H1 (cell line): ENCODE data around the gene PODN.

Experiments used
- CREB1 ChIP-seq: IDR thresholded peaks from 2 replicates; pipeline ENCODE4 v1.6.1; 2012; ENCODE audit warnings: inconsistent platforms
- HDAC2 ChIP-seq, 2 experiments: fragments of 300-600 bp in 1 of 2; sonication (generic) in 1 of 2; IDR thresholded peaks; 2 replicates each; pipeline ENCODE4 v1.6.1; 2011 to 2012; ENCODE audit warnings: low read depth in 2 of 2, low read length in 2 of 2, mild to moderate bottlenecking in 2 of 2, moderate library complexity in 2 of 2, borderline replicate concordance in 1 of 2, inconsistent platforms in 1 of 2
- JUN ChIP-seq: IDR thresholded peaks from 2 replicates; pipeline ENCODE4 v1.6.1; 2011; ENCODE audit warnings: low read depth, mild to moderate bottlenecking, improper control_type of control experiment, low read length
- NANOG ChIP-seq: IDR thresholded peaks from 2 replicates; pipeline ENCODE4 v1.6.1; 2011; ENCODE audit warnings: low read length, low read depth, mild to moderate bottlenecking, inconsistent platforms; ENCODE audit not compliant: insufficient read depth, poor library complexity, severe bottlenecking
- NRF1 ChIP-seq: IDR thresholded peaks from 2 replicates; pipeline ENCODE4 v1.6.1; 2011; ENCODE audit warnings: mild to moderate bottlenecking, low read depth, low read length, improper control_type of control experiment
- POLR2A ChIP-seq, 2 experiments: IDR thresholded peaks; 1 replicate in 1 of 2; 2 replicates in 1 of 2; pipeline ENCODE4 v1.6.1; 2011; ENCODE audit warnings: low read depth in 2 of 2, low read length in 2 of 2, mild to moderate bottlenecking in 2 of 2; ENCODE audit errors: control extremely low read depth in 1 of 2
- POLR2AphosphoS5 ChIP-seq: IDR thresholded peaks from 2 replicates; pipeline ENCODE4 v1.6.1; 2011; ENCODE audit warnings: low read depth, low read length
- RAD21 ChIP-seq, 2 experiments: IDR thresholded peaks in 1 of 2; conservative IDR thresholded peaks in 1 of 2; 2 replicates each; pipeline ENCODE4 v1.6.1; 2011; ENCODE audit warnings: low read depth in 2 of 2, low read length in 2 of 2, improper control_type of control experiment in 1 of 2, inconsistent platforms in 1 of 2, mild to moderate bottlenecking in 1 of 2, moderate library complexity in 1 of 2
- SAP30 ChIP-seq: fragments of 300-600 bp; sonication (generic); IDR thresholded peaks from 2 replicates; pipeline ENCODE4 v1.7.1; 2012; ENCODE audit warnings: low read length, moderate library complexity, mild to moderate bottlenecking, inconsistent platforms; ENCODE audit not compliant: insufficient read depth, insufficient replicate concordance
- SP1 ChIP-seq: IDR thresholded peaks from 2 replicates; pipeline ENCODE4 v1.6.1; 2011; ENCODE audit warnings: low read depth, low read length
- YY1 ChIP-seq: IDR thresholded peaks from 2 replicates; pipeline ENCODE4 v1.6.1; 2011; ENCODE audit warnings: low read depth, mild to moderate bottlenecking, low read length
- ZNF274 ChIP-seq: IDR thresholded peaks from 2 replicates; pipeline ENCODE4 v1.7.0; 2012; ENCODE audit warnings: low read length, borderline replicate concordance; ENCODE audit errors: extremely low read depth
- TF ChIP-seq, protein P1 (sequence below), 3 experiments: IDR thresholded peaks; 1 replicate in 2 of 3; 2 replicates in 1 of 3; pipeline versions ENCODE4 v1.5.1 to v1.6.1; 2011; ENCODE audit warnings: low read length in 3 of 3, mild to moderate bottlenecking in 3 of 3, inconsistent platforms in 2 of 3, low read depth in 1 of 3, moderate library complexity in 1 of 3; ENCODE audit not compliant: insufficient read depth in 1 of 3; ENCODE audit errors: control extremely low read depth in 1 of 3
- TF ChIP-seq, protein P2 (sequence below): IDR thresholded peaks from 2 replicates; pipeline ENCODE4 v1.6.1; 2011; ENCODE audit warnings: low read depth, mild to moderate bottlenecking, low read length; ENCODE audit not compliant: insufficient read depth

DNA sequence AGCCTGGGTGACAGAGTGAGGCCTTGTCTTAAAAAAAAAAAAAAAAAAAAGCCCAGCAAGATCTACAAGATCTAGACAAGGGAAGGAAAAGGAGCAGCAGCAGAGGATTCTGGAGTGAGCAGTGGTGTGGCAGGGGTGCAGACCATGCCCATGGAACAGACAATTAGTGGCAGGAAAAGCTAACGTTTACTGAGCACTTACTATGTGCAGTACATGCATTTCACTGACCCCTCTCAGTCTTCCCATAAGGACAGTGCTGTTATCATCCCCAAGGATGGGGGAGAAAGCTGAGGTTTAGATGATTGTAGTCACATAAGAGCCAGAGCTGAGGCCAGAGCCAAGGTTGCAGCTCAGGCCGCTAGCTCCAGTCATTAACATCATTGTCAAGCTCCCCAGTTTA, 5.9 kb downstream of the PODN start:
- TF ChIP-seq NRF1, result no peak
- no peak for TF ChIP-seq POLR2A (IDR thresholded peaks at IDR 0.05; ENCODE audit: control extremely low read depth in 1 of 2, low read depth in 2 of 2, low read length in 2 of 2)
- TF ChIP-seq RAD21 (IDR thresholded peaks at IDR 0.05 in 1 of 2, conservative IDR thresholded peaks at IDR 0.05 in 1 of 2; ENCODE audit: low read depth in 2 of 2, low read length in 2 of 2), result no peak
- no peak for TF ChIP-seq ZNF274
- TF ChIP-seq JUN, result no peak
- TF ChIP-seq SAP30, result no peak
- TF ChIP-seq HDAC2 (IDR thresholded peaks at IDR 0.05; ENCODE audit: borderline replicate concordance in 1 of 2, low read depth in 2 of 2, low read length in 2 of 2), result no peak
- TF ChIP-seq, protein P1, sequence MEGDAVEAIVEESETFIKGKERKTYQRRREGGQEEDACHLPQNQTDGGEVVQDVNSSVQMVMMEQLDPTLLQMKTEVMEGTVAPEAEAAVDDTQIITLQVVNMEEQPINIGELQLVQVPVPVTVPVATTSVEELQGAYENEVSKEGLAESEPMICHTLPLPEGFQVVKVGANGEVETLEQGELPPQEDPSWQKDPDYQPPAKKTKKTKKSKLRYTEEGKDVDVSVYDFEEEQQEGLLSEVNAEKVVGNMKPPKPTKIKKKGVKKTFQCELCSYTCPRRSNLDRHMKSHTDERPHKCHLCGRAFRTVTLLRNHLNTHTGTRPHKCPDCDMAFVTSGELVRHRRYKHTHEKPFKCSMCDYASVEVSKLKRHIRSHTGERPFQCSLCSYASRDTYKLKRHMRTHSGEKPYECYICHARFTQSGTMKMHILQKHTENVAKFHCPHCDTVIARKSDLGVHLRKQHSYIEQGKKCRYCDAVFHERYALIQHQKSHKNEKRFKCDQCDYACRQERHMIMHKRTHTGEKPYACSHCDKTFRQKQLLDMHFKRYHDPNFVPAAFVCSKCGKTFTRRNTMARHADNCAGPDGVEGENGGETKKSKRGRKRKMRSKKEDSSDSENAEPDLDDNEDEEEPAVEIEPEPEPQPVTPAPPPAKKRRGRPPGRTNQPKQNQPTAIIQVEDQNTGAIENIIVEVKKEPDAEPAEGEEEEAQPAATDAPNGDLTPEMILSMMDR (IDR thresholded peaks at IDR 0.05; ENCODE audit: control extremely low read depth in 1 of 3, insufficient read depth in 1 of 3, low read depth in 1 of 3, low read length in 3 of 3), result no peak
- TF ChIP-seq CREB1, result no peak
- TF ChIP-seq, protein P2, sequence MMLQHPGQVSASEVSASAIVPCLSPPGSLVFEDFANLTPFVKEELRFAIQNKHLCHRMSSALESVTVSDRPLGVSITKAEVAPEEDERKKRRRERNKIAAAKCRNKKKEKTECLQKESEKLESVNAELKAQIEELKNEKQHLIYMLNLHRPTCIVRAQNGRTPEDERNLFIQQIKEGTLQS, result no peak
- no peak for TF ChIP-seq SP1
- TF ChIP-seq YY1, result no peak
- TF ChIP-seq POLR2AphosphoS5, result no peak
- TF ChIP-seq NANOG, result no peak
